ENCODE data around the gene DNAJB1.

GRCh38 chr19:14479309-14479974 lies 38.8 kb downstream of the DNAJB1 start:
- TF ChIP-seq CTCF (optimal IDR thresholded peaks at IDR 0.05 in 1 of 3, IDR thresholded peaks at IDR 0.05 in 1 of 3, conservative IDR thresholded peaks at IDR 0.05 in 1 of 3; ENCODE audit: extremely low read depth in 1 of 3, insufficient read depth in 2 of 3, low read length in 3 of 3), result no peak
- TF ChIP-seq EZH2 (IDR thresholded peaks at IDR 0.05; ENCODE audit: low read length), result no peak

Data from keratinocyte (primary cell).